HG02763 (cell line): Measurements from ENCODE around the gene AADACL4.

Experiments used
- ATAC-seq: cut with Tn5 transposase; IDR thresholded peaks from one replicate; pipeline ENCODE4 v1.9.1; 2021; ENCODE audit warnings: mild to moderate bottlenecking, moderate library complexity; ENCODE audit not compliant: unreplicated experiment

AADACL4 gene

GRCh38 chr1:12643785-12644184 lies at the start of gene AADACL4:
AADACL4 (plus strand) TSS chr1:12644085; CDS start chr1:12644547, 462 bp downstream.
- no peak for ATAC-seq

GRCh38 chr1:12594490-12594889 lies 49.4 kb upstream of the AADACL4 start:
- ATAC-seq, result no peak

GRCh38 chr1:12594966-12595756 lies 48.7 kb upstream of the AADACL4 start:
- no peak for ATAC-seq

- no peak for ATAC-seq
Observed at GRCh38 chr1:12595757-12596006, 48.2 kb upstream of the AADACL4 start.

- no peak for ATAC-seq
Observed at GRCh38 chr1:12596007-12596821, 47.7 kb upstream of the AADACL4 start.

- ATAC-seq, result no peak
Observed at GRCh38 chr1:12597792-12598191, 46.1 kb upstream of the AADACL4 start.

GRCh38 chr1:12598974-12599373 lies 44.9 kb upstream of the AADACL4 start:
- ATAC-seq, result no peak

- no peak for ATAC-seq
Observed at GRCh38 chr1:12599657-12600056, 44.2 kb upstream of the AADACL4 start.

GRCh38 chr1:12600335-12600734 lies 43.5 kb upstream of the AADACL4 start:
- no peak for ATAC-seq

GRCh38 chr1:12600880-12601633 lies 42.8 kb upstream of the AADACL4 start:
- no peak for ATAC-seq

- ATAC-seq, result no peak
Observed at GRCh38 chr1:12601700-12602658, 41.9 kb upstream of the AADACL4 start.

- no peak for ATAC-seq
Observed at GRCh38 chr1:12602659-12603024, 41.2 kb upstream of the AADACL4 start.

- no peak for ATAC-seq
Observed at GRCh38 chr1:12603224-12603623, 40.7 kb upstream of the AADACL4 start.

GRCh38 chr1:12604114-12604874 lies 39.6 kb upstream of the AADACL4 start:
- no peak for ATAC-seq

- no peak for ATAC-seq
Observed at GRCh38 chr1:12604986-12605385, 38.9 kb upstream of the AADACL4 start.

- ATAC-seq, result no peak
Observed at GRCh38 chr1:12607263-12607662, 36.6 kb upstream of the AADACL4 start.

GRCh38 chr1:12608311-12608957 lies 35.5 kb upstream of the AADACL4 start:
- ATAC-seq, result no peak

- ATAC-seq, result no peak
Observed at GRCh38 chr1:12609469-12610003, 34.3 kb upstream of the AADACL4 start.

GRCh38 chr1:12610305-12610935 lies 33.5 kb upstream of the AADACL4 start:
- no peak for ATAC-seq
